ENCODE measurements around the gene IZUMO4. TPM values are rescaled to one million over a fixed set of nuclear protein-coding genes. Genes with fewer than 3 reads are reported as not detected.

The IZUMO4 gene
- total and polyA plus RNA-seq, 9 donors = 1.8 to 31.7 (median 10.7) TPM

GRCh38 chr19:2115324-2115723 is 18.6 kb downstream of the IZUMO4 start:
- Histone ChIP-seq H3K27ac (no peak overlapping the region), H3K36me3 (no peaks in the 10 kb centered on the region), H3K27me3 (no peaks in the 10 kb centered on the region), H3K9me3 (no peaks in the 10 kb centered on the region), H3K4me3 (no peak overlapping the region), H3K4me1 (ENCODE audit: insufficient read depth) (no peaks in the 10 kb centered on the region)
- intact Hi-C loops (cut with DNase I) = no loop called here
- whole genome bisulfite sequencing, 3 donors = 92 to 96% (median 93%) methylated on average over 25 of the region's 25 CpGs
- DNase-seq = no peak
- TF ChIP-seq CTCF (IDR thresholded peaks at IDR 0.05) (no peak), EP300 (IDR thresholded peaks at IDR 0.05) (no peak), POLR2A (IDR thresholded peaks at IDR 0.05) (no peak)

- H3K36me3 ChIP-seq = no peaks in the 10 kb centered on the region
Measured at GRCh38 chr19:2115911-2116426, 19.3 kb downstream of the IZUMO4 start.

GRCh38 chr19:2116507-2116906 is 19.8 kb downstream of the IZUMO4 start:
- no peaks in the 10 kb centered on the region for H3K9me3 ChIP-seq
- H3K36me3 ChIP-seq = no peaks in the 10 kb centered on the region

More at GRCh38 chr19:2115911-2116426, 19.3 kb downstream of the IZUMO4 start:
- TF ChIP-seq POLR2A (IDR thresholded peaks at IDR 0.05) (no peak), CTCF (IDR thresholded peaks at IDR 0.05) (no peak), EP300 (IDR thresholded peaks at IDR 0.05) (no peak)
- WGBS, 3 donors = 84 to 93% (median 89%) methylated on average over 24 of the region's 24 CpGs
- H3K9me3 ChIP-seq = no peaks in the 10 kb centered on the region
- no peaks in the 10 kb centered on the region for H3K27me3 ChIP-seq
- H3K4me1 ChIP-seq (ENCODE audit: insufficient read depth) = no peaks in the 10 kb centered on the region
- no peak for DNase-seq
- intact Hi-C loops (cut with DNase I) = no loop called here
- no peak overlapping the region for H3K4me3 ChIP-seq
- H3K27ac ChIP-seq = no peak overlapping the region

GRCh38 chr19:2117215-2117960 is 20.7 kb downstream of the IZUMO4 start:
- intact Hi-C loops (cut with DNase I) = no loop called here
- Histone ChIP-seq H3K27me3 (no peaks in the 10 kb centered on the region), H3K36me3 (no peaks in the 10 kb centered on the region), H3K27ac (no peak overlapping the region), H3K4me3 (no peak overlapping the region), H3K4me1 (ENCODE audit: insufficient read depth) (no peaks in the 10 kb centered on the region), H3K9me3 (no peaks in the 10 kb centered on the region)
- 86 to 93% (median 88%) methylated on average over 22 to 27 of the region's 27 CpGs for WGBS, 3 donors
- no peak for DNase-seq
- TF ChIP-seq CTCF (IDR thresholded peaks at IDR 0.05) (no peak), EP300 (IDR thresholded peaks at IDR 0.05) (no peak), POLR2A (IDR thresholded peaks at IDR 0.05) (no peak)

More at GRCh38 chr19:2116507-2116906, 19.8 kb downstream of the IZUMO4 start:
- WGBS, 3 donors = 88 to 93% (median 88%) methylated on average over 23 to 25 of the region's 25 CpGs
- Histone ChIP-seq H3K4me3 (no peak overlapping the region), H3K4me1 (ENCODE audit: insufficient read depth) (no peaks in the 10 kb centered on the region), H3K27me3 (no peaks in the 10 kb centered on the region), H3K27ac (no peak overlapping the region)
- TF ChIP-seq POLR2A (IDR thresholded peaks at IDR 0.05) (no peak), EP300 (IDR thresholded peaks at IDR 0.05) (no peak), CTCF (IDR thresholded peaks at IDR 0.05) (no peak)
- DNase-seq = no peak
- intact Hi-C loops (cut with DNase I) = no loop called here
